Liver (tissue), 9 donors: ENCODE results near the gene LGALS4. TPM values are rescaled to one million over a fixed set of nuclear protein-coding genes. Genes with fewer than 3 reads are reported as not detected.

Experiments
- DNase-seq: peaks from one replicate; pipeline ENCODE4 v3.0.0-alpha.2; 2017; ENCODE audit warnings: low spot score
- H3K27ac ChIP-seq, 2 donors: one replicate each; pipeline ENCODE4 v1.7.0; 2013; ENCODE audit warnings: inconsistent platforms in 2 of 2, low read length in 2 of 2, control low read depth in 1 of 2, low read depth in 1 of 2, mild to moderate bottlenecking in 1 of 2
- H3K27me3 ChIP-seq, 4 donors: one replicate each; pipeline versions ENCODE4 v1.6.1 to v1.7.0; 2013; ENCODE audit warnings: low read length in 3 of 4, inconsistent platforms in 1 of 4, mild to moderate bottlenecking in 1 of 4, moderate library complexity in 1 of 4; ENCODE audit not compliant: control insufficient read depth in 4 of 4, insufficient read depth in 4 of 4
- H3K36me3 ChIP-seq, 4 donors: one replicate each; pipeline versions ENCODE4 v1.6.1 to v1.7.0; 2013; ENCODE audit warnings: low read length in 3 of 4, mild to moderate bottlenecking in 3 of 4, low read depth in 1 of 4, moderate library complexity in 1 of 4; ENCODE audit not compliant: control insufficient read depth in 4 of 4, insufficient read depth in 3 of 4
- H3K4me1 ChIP-seq, 4 donors: one replicate each; pipeline versions ENCODE4 v1.6.1 to v1.7.0; 2013; ENCODE audit warnings: low read length in 3 of 4, mild to moderate bottlenecking in 3 of 4, moderate library complexity in 1 of 4; ENCODE audit not compliant: control insufficient read depth in 4 of 4, insufficient read depth in 4 of 4
- H3K4me3 ChIP-seq, 3 donors: one replicate each; pipeline versions ENCODE4 v1.6.1 to v1.7.0; 2013; ENCODE audit warnings: low read length in 3 of 3, control low read depth in 1 of 3, low read depth in 1 of 3, mild to moderate bottlenecking in 1 of 3
- H3K9ac ChIP-seq, 2 donors: one replicate each; pipeline ENCODE4 v1.7.0; 2013; ENCODE audit warnings: low read length in 2 of 2, mild to moderate bottlenecking in 2 of 2, moderate library complexity in 2 of 2, control low read depth in 1 of 2, low read depth in 1 of 2
- H3K9me3 ChIP-seq, 4 donors: one replicate each; pipeline versions ENCODE4 v1.6.1 to v1.7.0; 2013; ENCODE audit warnings: low read length in 3 of 4; ENCODE audit not compliant: control insufficient read depth in 4 of 4
- ATF3 ChIP-seq: IDR thresholded peaks from 2 replicates; pipeline ENCODE4 v1.6.1; 2016; ENCODE audit warnings: antibody characterized with exemption
- EGR1 ChIP-seq, 2 donors: IDR thresholded peaks; 2 replicates each; pipeline ENCODE4 v1.6.1; 2016 to 2018; ENCODE audit warnings: antibody characterized with exemption in 2 of 2, low read depth in 2 of 2
- FOXA1 ChIP-seq: IDR thresholded peaks from 2 replicates; pipeline ENCODE4 v1.6.1; 2016; ENCODE audit warnings: antibody characterized with exemption
- FOXA2 ChIP-seq: IDR thresholded peaks from 2 replicates; pipeline ENCODE4 v1.6.1; 2016; ENCODE audit warnings: antibody characterized with exemption
- GABPA ChIP-seq, 2 donors: IDR thresholded peaks in 1 of 2; conservative IDR thresholded peaks in 1 of 2; 2 replicates each; pipeline ENCODE4 v1.6.1; 2016; ENCODE audit warnings: antibody characterized with exemption in 2 of 2, mild to moderate bottlenecking in 1 of 2, moderate library complexity in 1 of 2
- HNF4A ChIP-seq, 2 donors: conservative IDR thresholded peaks; 2 replicates each; pipeline ENCODE4 v1.6.1; 2016; ENCODE audit warnings: antibody characterized with exemption in 2 of 2, mild to moderate bottlenecking in 2 of 2
- HNF4G ChIP-seq: IDR thresholded peaks from 2 replicates; pipeline ENCODE4 v1.6.1; 2016; ENCODE audit warnings: antibody characterized with exemption
- JUND ChIP-seq, 2 donors: IDR thresholded peaks; 2 replicates each; pipeline ENCODE4 v1.6.1; 2016; ENCODE audit warnings: antibody characterized with exemption in 2 of 2
- NR2F2 ChIP-seq: IDR thresholded peaks from 2 replicates; pipeline ENCODE4 v1.6.1; 2016; ENCODE audit warnings: antibody characterized with exemption
- RAD21 ChIP-seq, 2 donors: IDR thresholded peaks; 2 replicates each; pipeline ENCODE4 v1.6.1; 2016; ENCODE audit warnings: antibody characterized with exemption in 2 of 2, mild to moderate bottlenecking in 2 of 2
- REST ChIP-seq: IDR thresholded peaks from 2 replicates; pipeline ENCODE4 v1.6.1; 2016; ENCODE audit warnings: antibody characterized with exemption, mild to moderate bottlenecking
- RXRA ChIP-seq, 2 donors: IDR thresholded peaks; 2 replicates each; pipeline ENCODE4 v1.6.1; 2017 to 2018; ENCODE audit warnings: antibody characterized with exemption in 2 of 2, mild to moderate bottlenecking in 1 of 2
- SP1 ChIP-seq: IDR thresholded peaks from 2 replicates; pipeline ENCODE4 v1.6.1; 2018; ENCODE audit warnings: antibody characterized with exemption, mild to moderate bottlenecking
- TAF1 ChIP-seq: conservative IDR thresholded peaks from 2 replicates; pipeline ENCODE4 v1.6.1; 2016; ENCODE audit warnings: antibody characterized with exemption, mild to moderate bottlenecking
- YY1 ChIP-seq: IDR thresholded peaks from 2 replicates; pipeline ENCODE4 v1.6.1; 2016; ENCODE audit warnings: antibody characterized with exemption, mild to moderate bottlenecking
- WGBS: extraction: QIAGEN DNeasy Blood & Tissue Kit; methylation state at CpG from one replicate; pipeline ENCODE4 v1.1.7; 2013; 5-methylcytosine and 5-hydroxymethylcytosine counted together
- polyA plus RNA-seq, 2 donors: library from polyadenylated mRNA; stranded (reverse) in 1 of 2; unstranded in 1 of 2; fragments of 200-250 nt in 1 of 2; fragments of >200 nt in 1 of 2; fragmentation: Nextera tagmentation in 1 of 2; extraction: Ambion mirVana in 1 of 2; gene quantifications; one replicate each; pipeline versions ENCODE4 v1.2.1 to v1.2.3, GENCODE V29; 2013 to 2015
- total RNA-seq, 2 donors: library from RNA; depleted of rRNA; stranded (reverse); fragments of >200 nt; gene quantifications; one replicate each; pipeline ENCODE4 v1.2.3, GENCODE V29; 2014
- TF ChIP-seq, protein P1 (sequence below): IDR thresholded peaks from 2 replicates; pipeline ENCODE4 v1.6.1; 2016; ENCODE audit warnings: antibody characterized with exemption
- TF ChIP-seq, protein P2 (sequence below): IDR thresholded peaks from 2 replicates; pipeline ENCODE4 v1.6.1; 2016; ENCODE audit warnings: antibody characterized with exemption
- TF ChIP-seq, protein P3 (sequence below): fragments of 150-350 bp; IDR thresholded peaks from 2 replicates; pipeline ENCODE4 v1.5.1; 2017; ENCODE audit warnings: improper control_type of control experiment, low read depth, low read length; ENCODE audit not compliant: missing input control
- donor health status: healthy.
- donor health status: healthy.
- donor health status: healthy.
- donor health status: healthy.
- donor health status: healthy.

LGALS4 gene
- total and polyA plus RNA-seq, 4 donors: 0.42 to 40.6 (median 12.1) TPM

GRCh38 chr19:38845374-38846024 lies 32.8 kb upstream of the LGALS4 start:
- H3K9ac ChIP-seq: no peak overlapping the region
- no peak overlapping the region for H3K4me3 ChIP-seq
- H3K4me1 ChIP-seq: peaks cover 19 to 76% (median 62%) of the 10 kb centered on the region in 4 donors
- TF ChIP-seq GABPA (IDR thresholded peaks at IDR 0.05 in 1 of 2, conservative IDR thresholded peaks at IDR 0.05 in 1 of 2) (no peak), NR2F2 (no peak), FOXA1 (no peak), YY1 (no peak), TAF1 (no peak), HNF4G (no peak), RAD21 (IDR thresholded peaks at IDR 0.05) (no peak), JUND (IDR thresholded peaks at IDR 0.05) (no peak)
- TF ChIP-seq, protein P1, sequence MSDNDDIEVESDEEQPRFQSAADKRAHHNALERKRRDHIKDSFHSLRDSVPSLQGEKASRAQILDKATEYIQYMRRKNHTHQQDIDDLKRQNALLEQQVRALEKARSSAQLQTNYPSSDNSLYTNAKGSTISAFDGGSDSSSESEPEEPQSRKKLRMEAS: no peak
- H3K27ac ChIP-seq: no peak overlapping the region
- H3K36me3 ChIP-seq: peaks cover 28 to 62% (median 55%) of the 10 kb centered on the region in 4 donors
- H3K27me3 ChIP-seq: no peaks in the 10 kb centered on the region
- no peak for DNase-seq
- 95% methylated on average over 14 of the region's 14 CpGs for WGBS
- no peaks in the 10 kb centered on the region for H3K9me3 ChIP-seq

GRCh38 chr19:38844093-38844686 lies 31.4 kb upstream of the LGALS4 start:
- peaks cover 28 to 73% (median 63%) of the 10 kb centered on the region in 4 donors for H3K36me3 ChIP-seq
- no peak overlapping the region for H3K4me3 ChIP-seq
- H3K27ac ChIP-seq: no peak overlapping the region
- H3K4me1 ChIP-seq: peaks cover 22 to 82% (median 69%) of the 10 kb centered on the region in 4 donors
- no peaks in the 10 kb centered on the region for H3K27me3 ChIP-seq
- WGBS: 89% methylated on average over 11 of the region's 11 CpGs
- H3K9ac ChIP-seq: no peak overlapping the region
- no peaks in the 10 kb centered on the region for H3K9me3 ChIP-seq
- no peak for DNase-seq
- TF ChIP-seq, protein P1: no peak
- TF ChIP-seq REST: no peak
- TF ChIP-seq EGR1 (IDR thresholded peaks at IDR 0.05; ENCODE audit: low read depth in 2 of 2): no peak
- no peak for TF ChIP-seq SP1
- no peak for TF ChIP-seq RAD21 (IDR thresholded peaks at IDR 0.05)
- no peak for TF ChIP-seq FOXA1
- TF ChIP-seq, protein P2, sequence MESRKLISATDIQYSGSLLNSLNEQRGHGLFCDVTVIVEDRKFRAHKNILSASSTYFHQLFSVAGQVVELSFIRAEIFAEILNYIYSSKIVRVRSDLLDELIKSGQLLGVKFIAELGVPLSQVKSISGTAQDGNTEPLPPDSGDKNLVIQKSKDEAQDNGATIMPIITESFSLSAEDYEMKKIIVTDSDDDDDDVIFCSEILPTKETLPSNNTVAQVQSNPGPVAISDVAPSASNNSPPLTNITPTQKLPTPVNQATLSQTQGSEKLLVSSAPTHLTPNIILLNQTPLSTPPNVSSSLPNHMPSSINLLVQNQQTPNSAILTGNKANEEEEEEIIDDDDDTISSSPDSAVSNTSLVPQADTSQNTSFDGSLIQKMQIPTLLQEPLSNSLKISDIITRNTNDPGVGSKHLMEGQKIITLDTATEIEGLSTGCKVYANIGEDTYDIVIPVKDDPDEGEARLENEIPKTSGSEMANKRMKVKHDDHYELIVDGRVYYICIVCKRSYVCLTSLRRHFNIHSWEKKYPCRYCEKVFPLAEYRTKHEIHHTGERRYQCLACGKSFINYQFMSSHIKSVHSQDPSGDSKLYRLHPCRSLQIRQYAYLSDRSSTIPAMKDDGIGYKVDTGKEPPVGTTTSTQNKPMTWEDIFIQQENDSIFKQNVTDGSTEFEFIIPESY: no peak
- TF ChIP-seq JUND (IDR thresholded peaks at IDR 0.05): no peak
- no peak for TF ChIP-seq YY1
- no peak for TF ChIP-seq HNF4G
- TF ChIP-seq TAF1: no peak
- TF ChIP-seq GABPA (IDR thresholded peaks at IDR 0.05 in 1 of 2, conservative IDR thresholded peaks at IDR 0.05 in 1 of 2): no peak
- TF ChIP-seq NR2F2: no peak
- TF ChIP-seq, protein P3, sequence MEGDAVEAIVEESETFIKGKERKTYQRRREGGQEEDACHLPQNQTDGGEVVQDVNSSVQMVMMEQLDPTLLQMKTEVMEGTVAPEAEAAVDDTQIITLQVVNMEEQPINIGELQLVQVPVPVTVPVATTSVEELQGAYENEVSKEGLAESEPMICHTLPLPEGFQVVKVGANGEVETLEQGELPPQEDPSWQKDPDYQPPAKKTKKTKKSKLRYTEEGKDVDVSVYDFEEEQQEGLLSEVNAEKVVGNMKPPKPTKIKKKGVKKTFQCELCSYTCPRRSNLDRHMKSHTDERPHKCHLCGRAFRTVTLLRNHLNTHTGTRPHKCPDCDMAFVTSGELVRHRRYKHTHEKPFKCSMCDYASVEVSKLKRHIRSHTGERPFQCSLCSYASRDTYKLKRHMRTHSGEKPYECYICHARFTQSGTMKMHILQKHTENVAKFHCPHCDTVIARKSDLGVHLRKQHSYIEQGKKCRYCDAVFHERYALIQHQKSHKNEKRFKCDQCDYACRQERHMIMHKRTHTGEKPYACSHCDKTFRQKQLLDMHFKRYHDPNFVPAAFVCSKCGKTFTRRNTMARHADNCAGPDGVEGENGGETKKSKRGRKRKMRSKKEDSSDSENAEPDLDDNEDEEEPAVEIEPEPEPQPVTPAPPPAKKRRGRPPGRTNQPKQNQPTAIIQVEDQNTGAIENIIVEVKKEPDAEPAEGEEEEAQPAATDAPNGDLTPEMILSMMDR: no peak
- TF ChIP-seq HNF4A (conservative IDR thresholded peaks at IDR 0.05): no peak
- TF ChIP-seq ATF3: no peak
- TF ChIP-seq FOXA2: no peak
- TF ChIP-seq RXRA (IDR thresholded peaks at IDR 0.05): no peak
